Astrocyte of the hippocampus (primary cell): Measurements from ENCODE around the gene ERN1.
A peak's percentile ranks its signal among the peaks of the same experiment; 100 is the strongest.

Experiments used
- DNase-seq: peaks from one replicate; pipeline ENCODE4 v3.0.0; 2011; ENCODE audit warnings: low read depth, low spot score

The ERN1 gene

DNA sequence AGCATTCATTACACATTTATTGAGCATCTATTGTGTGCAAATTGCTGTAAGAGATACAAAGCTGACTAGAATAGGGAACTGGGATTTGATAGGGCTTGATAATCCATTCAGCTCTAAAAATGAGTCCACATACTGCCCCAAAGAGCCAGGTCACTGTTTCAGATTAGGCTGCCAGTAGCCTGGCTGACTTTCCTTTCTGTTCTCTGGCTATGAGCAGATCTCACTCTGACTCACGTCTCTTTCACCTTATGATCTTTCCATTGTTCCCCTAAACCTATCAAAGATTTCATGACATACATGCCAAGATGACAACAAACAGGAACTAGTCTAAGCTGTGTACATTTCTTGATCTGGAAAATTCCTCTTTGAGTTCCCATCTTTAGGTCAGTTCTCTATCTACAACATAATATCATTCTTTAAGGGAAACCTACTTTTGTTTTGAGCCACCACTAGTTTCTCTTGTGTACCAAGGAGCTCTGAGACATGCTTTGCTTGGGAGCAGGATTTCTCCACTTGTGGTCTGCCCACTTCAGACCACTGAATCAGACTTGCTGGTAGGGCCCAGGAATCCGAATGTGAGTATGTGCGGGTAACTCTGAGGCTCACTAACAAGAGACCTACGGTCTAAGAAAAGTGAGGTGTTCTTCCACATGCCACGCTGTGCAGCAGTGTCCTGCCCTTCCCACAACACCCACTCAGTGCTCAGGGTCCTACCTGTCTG, 68.6 kb downstream of the ERN1 start:
- DNase-seq, result peak; percentile 16

DNA sequence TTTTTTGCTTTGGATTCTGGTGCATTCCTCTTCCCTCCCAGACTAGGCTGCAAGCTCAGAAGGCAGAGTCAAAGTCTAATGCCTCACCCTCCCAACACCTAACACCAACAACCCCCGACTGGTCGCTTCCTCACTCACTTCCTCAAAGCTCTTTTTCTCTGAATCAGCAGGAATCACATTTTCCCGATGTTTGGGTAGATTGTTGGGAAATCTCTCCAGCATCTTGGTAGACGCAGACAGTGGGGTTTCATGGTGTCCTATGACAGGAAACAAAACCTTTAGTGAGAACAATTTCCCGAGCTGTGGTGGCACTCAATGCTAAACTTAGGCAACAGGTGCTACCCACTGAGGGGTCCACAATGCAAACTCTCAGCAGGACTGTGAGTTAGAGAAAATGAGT, 69.6 kb downstream of the ERN1 start:
- no peak for DNase-seq

DNA sequence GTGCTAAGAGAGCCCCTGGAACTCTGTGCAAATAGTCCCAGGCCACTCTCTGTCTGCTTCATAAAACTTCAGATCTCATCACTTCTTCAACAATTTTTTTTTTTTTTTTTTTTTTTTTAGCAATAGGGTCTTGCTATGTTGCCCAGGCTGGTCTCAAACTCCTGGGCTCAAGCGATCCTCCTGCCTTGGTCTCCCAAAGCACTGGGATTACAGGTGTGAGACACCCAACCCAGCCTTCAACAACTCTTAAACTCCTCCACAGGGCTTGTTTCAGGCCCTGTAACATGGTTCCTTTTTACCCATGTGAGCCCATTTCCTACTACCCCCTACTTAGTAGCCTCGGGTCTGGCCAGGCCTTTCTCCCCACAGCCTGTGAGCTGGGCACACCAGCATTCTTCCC, 70.2 kb downstream of the ERN1 start:
- no peak for DNase-seq

DNA sequence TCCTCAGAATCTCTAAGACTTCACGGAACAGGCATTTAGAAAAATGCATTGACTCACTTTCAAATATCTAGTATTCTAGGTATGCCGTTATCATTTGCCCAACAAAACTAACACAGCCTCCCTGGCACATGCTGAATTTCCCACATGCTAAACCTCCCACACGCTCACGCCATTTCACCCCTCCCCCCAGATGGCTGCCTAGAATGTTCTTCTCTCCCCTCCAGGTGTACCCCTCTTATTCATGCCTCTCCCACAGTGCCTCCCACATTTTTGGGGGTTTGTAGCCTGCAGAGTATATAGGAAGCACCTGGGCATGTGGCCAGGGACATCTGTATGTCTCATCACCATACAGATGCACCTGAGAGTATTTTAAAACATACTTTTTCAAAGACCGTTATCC, 71.3 kb downstream of the ERN1 start:
- peak; percentile 17 for DNase-seq

DNA sequence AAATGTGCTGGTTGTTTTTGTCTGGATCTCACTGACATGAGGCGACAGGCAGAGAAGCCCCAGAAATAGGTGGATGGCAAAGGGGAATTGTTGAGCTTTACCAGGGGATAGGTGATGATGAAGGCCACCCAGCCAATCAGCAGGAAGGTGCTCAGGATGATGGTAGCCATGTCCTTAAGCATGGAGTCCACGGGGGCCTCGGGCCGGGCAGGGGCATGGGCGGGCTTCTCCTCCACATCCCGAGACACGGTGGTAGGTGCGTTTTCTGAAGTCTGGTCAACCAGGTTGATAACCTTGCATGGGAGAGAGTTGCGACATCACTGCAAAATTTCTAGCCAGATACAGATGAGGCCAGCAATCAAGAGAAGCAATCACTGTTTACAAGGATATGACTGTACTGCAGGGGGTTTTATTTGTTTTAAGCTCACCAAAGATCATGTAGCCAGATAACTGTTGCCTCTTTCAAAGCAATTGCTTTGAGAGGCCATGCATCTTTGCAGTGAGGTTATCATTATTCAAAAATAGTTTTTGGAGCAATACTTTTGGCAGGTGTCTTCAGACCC, 72.2 kb downstream of the ERN1 start:
- DNase-seq, result no peak

DNA sequence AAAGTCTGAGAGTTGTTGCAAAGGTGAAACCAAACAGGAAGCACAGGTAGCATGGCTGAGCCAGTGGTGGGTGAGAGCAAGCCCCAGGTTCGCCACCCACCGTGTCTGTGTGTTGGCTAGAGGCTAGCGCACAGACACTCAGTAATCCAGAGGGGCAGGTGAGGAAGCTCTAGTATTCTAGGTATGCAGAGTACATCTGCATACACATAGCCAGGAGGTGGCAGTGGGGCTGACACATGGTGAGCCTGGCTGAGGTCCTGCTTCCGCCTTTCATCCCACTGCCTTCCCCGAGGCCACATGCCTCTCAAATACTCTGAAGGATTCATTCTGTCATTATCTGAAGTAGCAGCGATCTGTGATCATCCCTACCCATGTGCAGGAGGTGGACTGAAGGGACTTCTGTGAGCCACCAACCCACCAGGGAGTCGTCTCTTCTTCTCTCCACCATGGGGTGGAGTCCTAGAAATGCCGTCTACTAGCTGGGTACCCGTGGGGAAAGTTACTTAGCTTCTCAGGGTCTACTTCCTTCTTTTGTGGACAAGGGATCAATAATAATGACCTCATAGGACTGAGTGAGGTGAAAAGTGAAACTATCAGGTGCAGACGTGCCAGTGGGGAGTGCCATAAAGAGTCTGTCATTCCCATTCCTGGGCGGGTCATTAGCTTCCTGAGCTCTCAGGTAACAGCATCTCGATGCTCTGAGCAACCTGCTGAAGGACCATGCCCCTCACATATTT, 73.5 kb downstream of the ERN1 start:
- no peak for DNase-seq

DNA sequence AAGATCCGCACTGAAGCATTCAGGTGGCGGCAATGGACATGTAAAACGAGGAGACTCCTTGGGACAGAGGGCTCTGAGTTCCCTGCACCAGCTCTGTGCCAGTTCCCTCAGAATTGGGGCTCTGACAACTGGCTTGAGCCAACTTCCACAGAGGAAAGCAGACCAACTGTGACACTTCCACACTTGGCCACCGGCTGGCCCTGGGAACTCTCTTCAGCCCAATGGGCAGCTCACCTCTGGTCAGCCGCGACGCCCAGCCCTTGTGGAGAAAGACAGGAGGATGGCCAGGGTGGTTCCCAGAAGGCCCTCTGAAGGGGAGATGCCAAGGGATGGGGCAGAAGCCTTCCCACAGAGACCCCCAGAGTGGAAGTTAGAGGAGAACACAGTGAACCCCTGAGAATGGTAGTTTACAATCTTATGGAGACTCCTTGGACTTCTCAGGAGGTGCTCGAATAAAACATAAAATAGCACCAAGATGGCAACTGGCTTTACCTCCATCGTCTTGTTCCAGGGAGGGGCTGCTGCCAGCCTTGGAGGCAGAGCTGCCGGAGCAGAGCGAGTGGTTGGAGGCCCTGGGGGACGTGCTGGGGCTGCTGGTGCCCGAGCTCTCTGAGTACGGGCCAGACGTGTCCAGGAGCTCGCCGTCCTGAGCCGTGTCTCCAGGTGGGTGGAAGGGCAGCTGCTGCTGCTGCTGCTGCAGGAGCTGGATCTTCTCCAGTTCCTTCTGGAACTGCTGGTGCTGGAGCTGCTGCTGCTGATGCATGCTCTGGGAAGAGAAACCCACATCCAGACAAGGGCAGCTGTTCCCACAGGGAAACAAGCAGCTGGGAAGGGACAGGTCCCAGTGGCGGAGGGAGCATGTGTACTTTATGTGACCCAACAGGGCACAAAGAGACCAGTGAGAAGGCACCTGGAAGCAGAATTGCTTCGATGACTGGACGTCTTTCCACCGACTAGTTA, 74.5 kb downstream of the ERN1 start:
- no peak for DNase-seq

DNA sequence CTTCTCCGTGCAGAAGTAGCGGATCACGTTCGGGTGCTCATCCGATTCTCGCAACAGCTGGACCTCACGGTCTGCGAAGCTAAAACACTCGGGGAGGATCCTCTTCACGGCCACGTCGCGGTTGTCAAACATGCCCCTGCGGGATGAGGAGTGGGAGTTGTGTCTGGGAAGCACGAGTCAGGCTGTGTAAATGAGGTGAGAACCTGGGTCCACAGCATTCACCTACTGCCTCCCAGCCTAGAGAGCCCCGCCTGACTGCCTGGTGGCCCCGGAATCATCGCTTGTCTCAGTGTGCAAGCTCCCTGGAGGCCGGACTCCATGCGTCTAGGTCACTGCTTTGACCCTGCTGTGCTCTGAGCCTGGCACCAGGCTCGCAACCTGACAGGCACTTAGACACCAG, 75.6 kb downstream of the ERN1 start:
- no peak for DNase-seq

DNA sequence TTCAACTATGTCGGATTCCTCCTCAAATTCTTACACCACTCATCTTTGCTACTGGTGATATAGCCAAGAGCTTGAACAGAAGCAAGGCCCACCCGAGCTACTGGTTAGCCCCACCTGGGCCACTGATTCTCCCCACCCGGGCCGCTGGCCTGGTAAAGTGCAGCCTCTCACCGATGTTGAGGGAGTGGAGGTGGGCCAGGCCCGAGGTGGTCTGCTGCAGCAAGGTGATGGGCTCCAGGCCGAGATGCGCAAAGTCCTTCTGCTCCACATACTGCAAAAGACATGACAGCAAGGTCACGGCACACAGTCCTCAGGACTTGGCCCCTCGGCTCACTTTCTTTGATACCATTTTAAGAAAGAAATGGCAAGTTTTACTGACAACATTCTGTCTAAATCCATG, 76.8 kb downstream of the ERN1 start:
- no peak for DNase-seq

DNA sequence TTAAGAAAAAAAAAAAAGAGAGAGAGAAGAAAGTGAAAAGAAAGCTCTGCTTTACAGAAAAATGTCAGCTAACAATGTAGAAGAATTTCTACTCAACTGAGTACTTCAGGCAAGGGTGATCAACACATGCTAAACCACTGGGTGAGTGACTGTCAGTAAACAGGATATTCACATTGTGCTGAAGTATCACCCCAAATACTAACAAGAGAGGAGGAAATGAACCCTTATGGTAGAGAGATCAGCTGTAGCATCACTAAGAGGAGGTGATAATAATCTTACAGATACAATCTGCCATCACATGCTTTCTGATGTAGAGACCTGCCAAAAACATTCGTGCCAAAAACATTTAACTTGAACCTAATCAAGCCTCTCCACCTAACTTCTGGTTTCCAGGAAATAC, 78.8 kb downstream of the ERN1 start:
- DNase-seq, result no peak

DNA sequence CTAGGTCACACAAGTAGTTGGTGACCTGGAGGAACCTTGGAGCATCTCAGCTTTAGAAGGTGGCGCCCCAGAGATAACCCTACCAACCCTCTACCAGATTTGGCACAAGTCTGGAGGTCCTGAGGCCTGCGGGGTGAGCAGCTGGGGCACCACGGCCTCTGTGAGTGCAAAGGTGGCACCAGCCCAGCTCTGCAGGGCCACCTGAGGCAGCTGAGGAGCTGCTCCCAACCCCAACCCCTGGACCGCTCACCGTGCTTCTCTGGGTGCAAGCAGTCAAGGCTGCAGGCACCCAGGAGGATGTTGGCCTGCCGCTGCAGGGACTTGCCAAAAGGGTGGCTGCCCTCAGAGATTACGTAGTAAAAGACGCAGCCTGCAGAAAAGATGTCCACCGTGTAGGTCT, 81.1 kb downstream of the ERN1 start:
- DNase-seq, result no peak

DNA sequence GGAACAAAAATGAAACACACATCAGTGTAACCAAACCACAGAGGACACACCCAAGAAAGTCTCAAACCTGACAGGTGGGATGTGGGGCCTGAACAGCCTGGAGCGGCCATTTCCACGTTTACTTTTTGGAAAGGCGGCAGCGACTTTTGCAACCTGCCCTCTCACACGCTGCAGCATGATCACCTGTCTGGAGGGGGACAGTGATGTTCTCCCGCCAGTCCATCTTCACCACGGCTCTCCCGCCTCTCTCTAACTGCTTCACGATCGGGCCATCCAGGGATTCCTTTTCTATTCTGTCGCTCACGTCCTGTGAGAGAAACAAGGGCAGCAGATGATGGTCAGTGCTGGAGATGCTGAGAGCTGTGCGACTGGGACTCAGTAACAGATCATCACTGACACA, 84.8 kb downstream of the ERN1 start:
- DNase-seq, result no peak

DNA sequence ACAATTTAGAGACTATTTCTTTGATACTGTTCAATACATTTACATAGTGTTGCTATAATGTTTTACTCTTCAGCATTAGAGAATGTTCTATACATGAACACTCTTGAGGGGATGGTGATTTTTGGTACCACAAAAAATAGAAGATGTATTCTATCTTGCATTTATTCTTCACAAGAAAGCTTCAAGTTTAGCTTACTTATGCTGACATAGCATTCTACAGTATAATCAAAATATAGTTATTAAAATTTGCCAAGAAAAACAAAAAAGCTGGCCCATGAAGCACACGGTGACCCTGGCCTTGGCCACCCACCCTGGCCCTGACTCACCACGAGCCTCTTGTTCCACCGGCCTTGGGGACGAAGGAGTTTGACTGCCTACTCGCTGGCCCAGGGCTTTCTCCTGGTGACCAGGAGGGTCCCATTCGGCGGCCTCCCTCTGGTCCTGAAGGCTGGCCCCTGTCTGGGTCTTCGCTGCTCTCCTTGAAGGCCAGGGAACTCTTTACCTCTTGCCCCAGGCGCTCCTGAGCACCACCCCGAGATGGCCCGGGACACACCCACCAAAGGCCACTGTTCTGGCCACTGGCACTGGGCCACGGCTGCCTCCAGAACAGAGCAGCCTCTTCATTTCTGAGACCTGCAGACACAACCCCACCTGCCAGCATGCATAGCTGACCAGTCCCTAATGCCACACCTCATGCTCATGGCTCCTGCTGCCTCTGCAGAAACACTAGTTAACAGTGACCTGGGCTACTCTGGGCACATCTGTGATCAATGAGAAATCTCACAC, 87.1 kb downstream of the ERN1 start:
- DNase-seq, result no peak

DNA sequence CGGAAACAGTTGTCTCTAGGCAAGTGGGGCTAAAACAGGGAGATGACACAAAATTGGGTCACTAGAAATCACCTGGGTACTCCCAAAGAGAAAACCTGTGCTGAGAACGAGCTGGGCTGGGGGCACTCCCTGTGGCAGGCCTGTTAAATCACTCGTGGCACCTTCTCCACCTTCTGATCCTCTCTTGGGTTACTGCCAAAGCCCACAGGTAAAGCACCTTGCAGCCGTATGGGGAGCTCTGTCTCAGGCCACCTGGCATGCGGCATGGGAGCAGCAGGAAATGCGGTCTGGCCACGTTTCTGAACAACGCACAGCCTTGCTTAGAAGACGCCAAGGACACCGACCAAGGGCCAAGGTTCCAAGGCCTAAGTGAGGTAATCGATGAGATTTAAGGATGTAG, 88.0 kb downstream of the ERN1 start:
- DNase-seq, result no peak

DNA sequence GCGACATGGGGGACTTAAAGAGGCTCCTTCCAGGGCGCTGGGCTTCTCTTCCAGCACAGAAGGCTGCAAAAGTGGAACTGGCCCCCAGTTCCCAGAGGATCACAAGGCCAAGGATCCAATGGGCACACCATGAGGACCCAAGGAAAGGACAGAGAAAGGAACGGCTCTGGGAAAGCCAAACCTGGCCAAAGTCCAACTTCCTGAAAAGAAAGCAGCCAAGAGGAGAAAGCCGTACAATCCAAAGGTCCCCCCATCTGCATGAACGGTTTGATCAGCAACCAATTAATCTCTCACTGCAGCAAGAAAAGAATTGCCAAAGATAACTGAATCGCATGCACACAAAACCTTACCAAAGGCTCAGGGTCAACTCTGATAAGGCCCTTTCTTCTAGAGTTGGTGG, 89.7 kb downstream of the ERN1 start:
- DNase-seq, result no peak

DNA sequence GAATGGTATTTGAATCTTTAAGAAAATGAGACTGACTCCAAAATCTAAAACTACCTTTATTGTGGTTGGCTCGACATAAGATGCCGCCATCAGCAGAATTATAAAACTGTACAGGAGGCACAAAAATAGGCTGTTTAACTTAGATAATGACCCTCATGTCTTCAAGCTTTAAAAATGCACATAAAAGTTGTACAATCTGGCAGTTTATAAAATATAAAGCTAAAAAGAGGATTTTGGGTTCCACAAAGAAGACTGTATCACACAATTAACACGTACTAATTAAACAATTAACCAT, 90.9 kb downstream of the ERN1 start:
- DNase-seq, result no peak

DNA sequence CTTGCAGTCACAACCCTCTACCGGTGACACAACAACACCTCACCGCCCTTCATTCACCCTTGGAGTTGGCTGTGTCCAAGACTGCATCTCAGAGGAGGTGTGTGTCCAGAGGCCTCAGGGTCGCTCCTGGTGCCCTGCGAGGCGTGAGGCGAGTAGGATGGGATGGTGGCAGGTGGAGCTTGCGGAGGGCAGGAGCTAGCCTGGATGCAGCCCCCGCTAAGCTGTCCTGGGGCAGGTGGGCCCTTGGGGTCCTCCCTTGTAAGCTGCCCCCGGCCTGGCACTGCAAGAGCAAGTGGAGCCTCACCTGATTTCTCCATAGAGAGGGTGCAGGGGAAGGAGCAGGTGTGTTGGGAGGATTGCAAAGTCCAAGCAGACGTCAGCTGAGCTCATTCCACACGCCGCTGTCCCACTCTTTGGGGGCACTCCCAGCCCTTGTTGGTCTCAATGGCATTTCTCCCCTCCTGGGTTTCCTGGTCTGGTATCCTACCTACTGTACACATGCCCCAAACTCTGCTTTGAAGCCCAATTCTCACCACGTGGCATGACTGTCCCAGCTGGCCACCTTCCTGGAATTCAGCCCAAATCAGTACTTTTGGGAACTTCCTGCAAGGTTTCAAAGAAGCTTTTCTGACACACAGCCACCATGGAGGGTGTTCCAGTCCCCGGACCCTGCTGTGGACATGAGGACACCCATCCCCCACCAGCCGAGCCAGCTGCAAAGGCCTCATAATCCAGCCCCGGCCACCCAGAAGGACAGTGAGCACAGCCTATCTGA, 91.4 kb downstream of the ERN1 start:
- no peak for DNase-seq

DNA sequence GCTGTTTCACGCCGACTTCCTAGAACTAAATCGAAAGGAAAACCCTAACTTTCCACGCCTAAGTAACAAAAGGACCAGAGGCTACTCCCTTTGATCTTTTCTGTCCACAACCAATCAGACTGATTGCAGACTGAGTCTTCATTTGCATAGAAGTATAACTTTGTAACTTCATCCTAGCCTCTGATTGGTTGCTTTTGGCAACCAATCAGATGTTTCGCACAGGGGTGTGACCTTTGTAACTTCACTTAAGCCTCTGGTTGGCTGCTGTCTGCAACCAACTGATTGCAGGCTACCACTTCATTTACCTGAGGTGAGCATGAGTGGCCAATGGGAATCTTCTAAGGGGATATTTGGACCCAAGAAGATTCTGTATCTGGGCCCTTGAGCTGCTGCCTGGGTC, 92.1 kb downstream of the ERN1 start:
- no peak for DNase-seq

DNA sequence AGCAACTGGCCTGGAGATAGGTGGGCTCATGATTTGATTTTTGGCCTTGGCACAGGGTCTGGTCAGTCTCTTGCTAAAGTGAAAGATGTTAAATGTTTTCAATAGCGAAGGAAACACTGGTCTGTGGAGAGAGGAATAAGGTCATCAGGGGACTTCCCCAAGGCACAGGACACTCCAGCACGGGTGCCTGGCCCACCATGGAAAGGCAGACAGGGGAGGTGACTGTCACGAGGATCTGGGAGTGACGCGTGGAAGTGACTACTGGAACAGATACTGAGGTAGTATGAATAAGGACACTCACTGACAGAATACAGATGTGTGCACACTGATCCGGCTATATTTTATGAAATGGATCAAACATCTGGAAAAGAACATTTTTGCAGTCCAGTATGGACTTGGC, 92.8 kb downstream of the ERN1 start:
- no peak for DNase-seq

DNA sequence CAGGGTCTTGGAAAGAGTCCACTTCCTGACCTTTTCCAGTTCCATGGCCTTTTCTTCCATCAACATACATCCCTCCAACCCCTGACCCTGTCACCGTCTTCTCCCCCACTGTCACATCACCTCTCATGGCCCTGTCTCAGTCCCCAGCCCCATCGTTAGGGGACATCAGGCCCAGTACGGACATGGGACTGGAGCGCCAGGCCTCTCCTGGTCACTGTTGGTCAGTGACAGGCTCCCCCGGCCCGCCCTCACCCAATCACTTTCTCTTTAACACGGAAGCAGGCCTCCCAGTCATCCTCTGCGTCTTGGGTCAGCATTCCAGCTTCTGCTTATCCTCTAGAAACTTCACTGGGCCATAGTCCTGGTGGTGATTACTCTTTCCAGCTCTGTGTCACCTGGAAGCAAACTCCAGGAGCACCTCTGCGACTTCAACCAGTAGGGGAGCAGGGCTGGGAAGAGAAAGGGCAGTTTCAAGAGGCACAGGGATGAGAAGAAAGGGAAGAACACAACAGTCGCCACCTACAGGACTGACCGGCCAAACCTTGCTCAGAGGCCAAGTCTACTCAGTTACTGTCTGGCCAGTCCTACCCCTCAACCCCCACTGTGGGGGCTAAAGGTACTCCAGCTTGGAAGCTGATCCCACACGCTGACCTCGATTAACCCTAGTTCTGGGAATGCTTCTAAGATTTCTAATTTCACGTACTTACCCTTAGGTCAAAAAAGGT, 93.6 kb downstream of the ERN1 start:
- DNase-seq, result no peak
